GM18505 (cell line): ENCODE data around the gene QSOX1.
A peak's percentile ranks its signal among the peaks of the same experiment; 100 is the strongest.

Source experiments
- ATAC-seq: cut with Tn5 transposase; IDR thresholded peaks from one replicate; pipeline ENCODE4 v1.9.1; 2021; ENCODE audit not compliant: unreplicated experiment
- POLR2A ChIP-seq: IDR thresholded peaks from 4 replicates; pipeline ENCODE4 v1.6.1; 2011; ENCODE audit warnings: borderline replicate concordance; ENCODE audit not compliant: insufficient read depth, insufficient read length; ENCODE audit errors: extremely low read depth

Gene QSOX1

DNA sequence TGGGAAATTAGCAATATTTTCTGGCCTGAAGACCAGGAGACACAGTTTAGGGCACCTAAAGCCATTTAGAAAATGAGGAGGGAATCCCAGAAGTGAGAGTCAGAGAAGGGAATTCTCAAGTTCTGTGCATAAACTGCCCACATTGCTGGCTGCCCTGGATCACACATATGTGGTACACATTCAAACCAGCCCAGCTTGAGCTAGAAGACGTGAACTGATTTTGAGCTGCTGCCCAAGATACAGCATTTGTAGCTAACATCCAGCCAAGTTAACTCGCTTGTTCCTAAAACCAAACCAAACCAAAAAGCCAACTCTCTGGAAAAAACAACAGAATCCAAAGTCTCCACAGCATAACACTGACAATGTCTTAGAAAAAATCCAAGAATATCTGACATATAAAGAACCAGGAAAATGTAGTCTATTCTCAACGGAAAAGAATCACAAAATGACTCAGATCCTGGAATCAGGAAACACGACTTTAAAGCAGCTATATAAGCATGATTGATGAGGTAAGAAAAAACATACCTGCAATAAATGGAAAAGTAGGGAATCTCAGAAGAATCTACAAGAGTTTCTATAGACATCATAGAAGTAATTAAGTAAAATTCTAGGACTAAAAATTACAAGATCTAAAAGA, 18.2 kb upstream of the QSOX1 start:
- no peak for ATAC-seq
- TF ChIP-seq POLR2A, result no peak

DNA sequence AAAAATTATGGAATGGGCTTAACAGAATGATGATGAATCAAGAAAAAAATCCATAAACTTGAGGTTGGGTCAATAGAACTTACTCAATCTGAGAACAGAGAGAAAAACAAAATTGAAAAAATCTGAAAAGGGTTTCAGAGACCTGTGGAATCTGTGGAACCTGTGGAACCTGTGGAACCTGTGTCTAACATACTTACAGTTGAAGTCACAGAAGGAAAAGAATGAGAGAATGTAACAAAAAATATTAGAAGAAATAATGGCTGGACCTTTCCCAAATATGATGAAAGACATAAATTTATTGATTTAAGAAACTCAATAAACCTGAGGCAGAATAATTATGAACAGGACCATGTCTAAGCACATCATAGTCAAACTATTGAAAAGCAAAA, 17.7 kb upstream of the QSOX1 start:
- TF ChIP-seq POLR2A, result no peak
- ATAC-seq, result no peak

DNA sequence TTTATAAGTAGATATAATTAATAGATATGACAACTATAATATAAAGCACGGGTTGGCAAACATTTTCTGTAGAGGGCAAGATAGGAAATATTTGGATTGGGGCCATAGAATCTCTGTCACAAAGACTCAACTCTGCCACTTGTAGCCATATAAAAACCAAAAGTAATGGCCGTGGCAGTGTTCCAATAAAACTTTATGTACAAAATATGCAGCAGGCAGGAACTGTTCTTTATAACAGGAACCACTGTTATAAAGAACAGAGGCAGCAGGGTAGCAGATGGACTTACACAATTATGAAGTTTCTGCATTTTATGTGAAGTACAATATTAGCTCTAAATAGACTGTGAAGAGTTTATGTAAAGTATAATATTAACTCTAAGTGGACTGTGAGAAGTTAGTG, 16.9 kb upstream of the QSOX1 start:
- ATAC-seq, result no peak
- TF ChIP-seq POLR2A, result no peak

DNA sequence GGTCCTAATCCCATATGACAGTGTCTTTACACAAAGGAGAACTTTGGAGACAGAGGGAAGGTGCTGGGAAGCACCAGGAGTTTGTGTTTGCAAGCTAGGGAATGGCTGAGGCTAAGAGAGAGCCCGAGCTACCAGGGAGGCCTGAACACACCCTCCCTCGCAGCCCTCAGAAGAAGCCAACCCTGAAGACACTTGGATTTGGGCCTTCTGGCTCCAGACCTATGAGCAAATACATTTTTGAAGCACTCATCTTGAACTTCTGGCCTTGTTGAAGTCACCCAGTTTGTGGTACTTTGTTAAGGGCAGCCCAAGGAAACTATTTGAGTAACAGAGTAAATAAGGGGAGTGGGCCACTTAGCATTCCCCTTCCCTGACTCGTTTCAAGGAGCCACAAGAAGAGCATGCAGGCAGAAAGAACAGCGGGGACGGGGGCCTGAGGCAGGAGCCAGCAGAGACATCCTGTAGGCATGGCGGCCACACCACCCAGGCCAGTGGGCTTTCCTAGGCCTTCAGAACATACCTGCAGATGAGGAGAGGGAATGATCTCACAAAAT, 13.2 kb upstream of the QSOX1 start:
- no peak for ATAC-seq
- no peak for TF ChIP-seq POLR2A

DNA sequence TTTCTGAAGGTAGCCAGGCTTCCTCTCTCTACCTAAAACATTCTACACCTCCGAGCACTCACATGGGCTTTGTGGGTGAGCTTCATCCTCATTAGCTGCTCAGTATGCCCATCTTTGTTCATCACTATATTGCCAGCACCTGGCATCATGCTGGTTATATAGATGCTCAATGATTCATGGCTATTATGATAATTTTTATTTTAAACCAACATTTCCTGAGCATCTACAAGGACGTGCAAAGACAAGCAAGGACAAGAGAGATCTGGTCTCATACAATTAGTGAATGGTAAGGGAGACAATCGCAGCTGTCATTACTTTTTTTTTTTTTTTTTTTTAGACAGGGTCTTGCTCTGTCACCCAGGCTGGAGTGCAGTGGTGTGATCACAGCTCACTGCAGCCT, 11.3 kb upstream of the QSOX1 start:
- ATAC-seq, result no peak
- TF ChIP-seq POLR2A, result no peak

DNA sequence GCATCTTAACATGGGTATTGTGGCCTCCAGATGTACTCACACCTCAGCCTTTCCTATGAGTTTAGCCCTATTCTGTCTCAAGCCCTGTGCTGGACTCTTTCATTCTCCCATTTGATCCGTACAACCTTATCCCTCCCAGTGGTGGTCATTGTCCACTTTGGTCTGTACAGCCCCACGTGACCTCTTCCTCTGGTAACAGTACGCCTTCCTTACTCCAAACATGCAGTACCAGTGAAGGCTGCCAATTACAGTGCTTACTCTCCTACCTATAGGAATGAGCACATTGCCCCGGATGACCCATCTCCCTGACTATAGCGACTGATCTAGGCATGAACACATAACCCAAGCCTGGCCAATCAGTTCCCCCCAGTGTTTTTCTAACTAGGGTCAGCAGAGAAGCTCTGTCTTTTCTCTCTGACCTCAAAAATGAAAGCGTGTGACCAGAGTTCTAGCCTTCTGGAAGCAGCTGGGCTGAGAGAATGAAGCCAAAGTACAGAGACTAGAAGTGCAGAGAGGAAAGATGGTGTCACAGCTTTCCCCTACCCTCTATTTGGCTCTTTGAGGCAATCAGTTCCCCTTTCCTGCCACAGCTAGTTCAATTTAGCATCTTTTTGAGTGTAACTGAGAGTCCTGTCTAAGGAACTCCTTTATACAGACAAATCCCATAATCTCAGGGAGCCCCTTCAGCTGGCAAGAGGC, 9.9 kb upstream of the QSOX1 start:
- no peak for ATAC-seq
- TF ChIP-seq POLR2A, result no peak

DNA sequence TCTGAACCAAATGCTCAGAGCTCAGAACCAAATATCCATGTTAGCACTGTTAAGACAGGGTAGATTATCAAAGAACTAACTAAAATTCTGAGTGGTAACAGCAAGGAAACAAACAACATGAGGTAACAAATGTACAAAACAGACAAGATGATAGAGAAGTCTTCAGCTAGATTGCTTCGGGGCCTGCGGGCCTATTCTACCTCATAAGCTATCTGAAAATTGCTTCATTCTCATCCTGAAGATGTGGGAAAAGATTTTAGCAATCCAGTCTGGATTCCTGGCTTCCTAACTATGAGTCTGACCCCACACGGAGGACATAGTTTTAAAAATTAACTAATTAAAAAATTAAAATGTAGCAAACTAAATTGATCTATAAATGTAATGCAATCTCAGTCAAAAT, 9.2 kb upstream of the QSOX1 start:
- no peak for ATAC-seq
- no peak for TF ChIP-seq POLR2A

DNA sequence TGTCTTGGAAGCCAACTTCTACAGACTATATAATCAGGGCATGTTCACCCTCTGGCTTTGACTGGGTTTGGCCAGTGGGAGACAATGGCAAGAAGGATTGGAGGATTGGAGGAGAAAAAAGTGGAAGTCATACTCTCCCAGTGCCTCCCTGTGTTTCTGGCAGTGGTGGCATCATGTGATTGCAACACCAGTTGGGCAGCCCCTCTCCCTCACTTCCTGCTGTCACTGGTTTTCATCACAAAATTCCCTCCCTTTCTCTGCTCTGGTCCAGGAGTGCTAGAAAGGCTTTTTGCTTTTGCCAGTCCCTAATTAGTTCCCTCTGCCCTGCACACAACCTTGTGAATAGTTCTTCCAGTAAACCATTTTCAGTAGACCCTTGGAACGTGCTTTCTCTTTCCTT, 3.7 kb upstream of the QSOX1 start:
- no peak for ATAC-seq
- no peak for TF ChIP-seq POLR2A

DNA sequence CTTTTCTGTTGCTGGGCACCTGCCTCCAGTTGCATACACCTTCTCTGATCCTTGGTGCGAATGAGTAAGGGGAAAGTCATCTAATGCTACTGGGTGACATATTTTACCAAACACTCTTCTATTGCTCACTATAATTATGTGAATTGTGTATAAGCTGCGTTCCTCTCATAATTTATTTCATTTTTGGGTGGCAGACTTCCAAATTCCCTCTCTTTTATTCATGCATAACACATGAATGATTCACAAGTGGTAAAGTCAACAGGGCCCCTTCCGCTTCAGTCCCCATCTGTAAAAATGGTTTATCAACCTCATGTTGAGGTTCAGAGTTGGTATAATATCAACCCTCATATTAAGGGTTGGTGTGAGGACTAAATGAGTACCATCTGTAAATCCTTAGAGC, 3.2 kb upstream of the QSOX1 start:
- ATAC-seq, result no peak
- TF ChIP-seq POLR2A, result no peak

DNA sequence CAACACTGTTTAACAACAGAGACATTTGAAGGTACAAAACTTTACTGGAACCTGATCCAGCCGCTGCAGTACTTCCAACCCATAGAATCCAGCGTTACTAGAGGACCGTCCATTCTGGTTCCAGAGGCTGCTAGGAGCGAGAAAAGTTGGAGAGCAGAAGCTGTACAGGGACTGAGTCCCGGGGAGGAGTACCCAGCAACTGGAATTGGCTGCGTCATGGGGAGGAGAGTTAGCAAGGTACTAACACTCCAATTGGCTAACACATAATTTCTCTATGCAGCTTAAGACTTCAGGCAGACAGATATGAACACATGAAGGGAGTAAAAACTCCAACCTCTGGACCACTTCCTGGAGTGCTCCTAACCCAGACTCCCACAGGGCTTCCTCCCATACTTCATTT, 2.1 kb upstream of the QSOX1 start:
- no peak for ATAC-seq
- TF ChIP-seq POLR2A, result no peak

DNA sequence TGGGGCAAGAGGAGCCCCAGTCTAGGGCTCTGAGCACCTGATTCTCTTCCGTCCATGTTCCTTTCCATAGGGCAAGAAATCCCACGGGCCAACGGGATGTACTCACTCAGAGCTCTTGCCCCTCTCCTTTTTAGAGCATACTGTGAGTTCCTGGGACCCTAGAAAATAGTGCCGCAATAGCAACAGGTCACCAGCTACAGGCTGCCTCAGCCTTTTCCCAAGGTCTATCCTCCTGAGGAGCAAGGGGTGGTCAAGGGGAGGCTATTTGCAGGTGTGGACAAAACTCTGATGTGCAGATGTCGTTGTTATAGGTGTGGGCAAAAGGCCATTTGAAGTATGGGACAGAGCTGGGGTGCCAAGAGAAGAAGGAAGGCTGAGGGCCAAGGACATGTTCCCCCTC, 1.6 kb upstream of the QSOX1 start:
- TF ChIP-seq POLR2A, result no peak
- no peak for ATAC-seq

DNA sequence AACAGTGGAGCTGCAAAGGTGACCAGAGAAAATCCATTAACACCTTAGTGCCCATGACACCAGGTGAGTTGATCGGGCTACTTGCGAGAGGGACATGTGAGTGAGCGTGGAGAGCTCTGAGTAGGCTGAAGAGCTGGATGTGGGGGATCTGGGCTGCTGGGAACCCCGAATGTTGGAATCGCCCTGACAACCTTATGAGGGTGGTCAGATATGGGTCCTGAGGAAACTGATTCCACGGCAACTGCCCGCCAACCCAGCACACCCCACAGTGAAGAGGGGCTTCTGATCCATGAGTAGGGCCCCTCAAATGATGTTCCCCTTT, 705 bp upstream of the QSOX1 start:
- TF ChIP-seq POLR2A, result no peak
- no peak for ATAC-seq

DNA sequence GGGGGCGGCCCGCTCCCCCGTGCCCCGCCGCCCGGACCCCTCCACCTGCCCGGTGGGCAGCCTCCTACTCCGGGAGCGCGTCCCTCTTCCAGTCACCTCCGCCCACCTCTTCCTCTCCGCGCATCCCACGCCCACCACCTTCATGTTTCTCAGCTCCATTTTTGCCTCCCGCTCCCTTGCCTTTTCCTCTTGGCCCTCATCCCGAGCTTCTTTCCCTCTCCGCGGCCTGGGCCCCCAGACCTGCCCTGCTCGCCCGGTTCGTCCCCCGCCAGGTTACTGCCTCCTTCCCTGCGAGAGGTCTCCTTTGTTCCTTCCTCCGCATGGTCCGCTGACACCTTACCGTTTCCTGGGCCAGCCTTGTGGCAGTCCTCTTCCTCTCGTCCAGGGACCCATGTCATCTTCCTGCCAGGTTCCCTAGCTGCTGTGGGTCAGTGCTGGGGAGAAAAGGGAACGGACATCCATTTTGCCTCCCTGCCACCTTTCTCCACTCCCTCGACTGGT, 563 bp downstream of the QSOX1 start:
- peak; percentile 9 for ATAC-seq
- TF ChIP-seq POLR2A, result no peak

DNA sequence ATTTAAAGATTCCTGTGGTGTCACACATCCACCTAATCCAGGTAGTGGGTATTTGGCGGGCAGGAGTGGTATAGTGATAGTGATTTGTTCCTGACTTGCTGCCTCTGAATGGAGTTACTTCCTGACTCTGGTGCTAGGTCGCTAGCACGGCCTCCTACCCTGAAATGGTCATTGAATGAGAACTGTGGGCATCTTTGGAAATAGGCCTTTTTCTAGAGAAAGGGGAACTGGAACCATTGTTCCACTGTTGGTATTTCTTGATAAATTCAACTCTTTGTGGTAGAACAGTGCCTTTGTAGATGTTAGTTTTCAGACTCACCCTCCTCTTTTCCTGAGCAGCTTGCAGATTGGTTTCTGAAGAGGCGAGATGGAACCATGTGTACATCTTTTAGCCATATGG, 1.5 kb downstream of the QSOX1 start:
- TF ChIP-seq POLR2A, result no peak

DNA sequence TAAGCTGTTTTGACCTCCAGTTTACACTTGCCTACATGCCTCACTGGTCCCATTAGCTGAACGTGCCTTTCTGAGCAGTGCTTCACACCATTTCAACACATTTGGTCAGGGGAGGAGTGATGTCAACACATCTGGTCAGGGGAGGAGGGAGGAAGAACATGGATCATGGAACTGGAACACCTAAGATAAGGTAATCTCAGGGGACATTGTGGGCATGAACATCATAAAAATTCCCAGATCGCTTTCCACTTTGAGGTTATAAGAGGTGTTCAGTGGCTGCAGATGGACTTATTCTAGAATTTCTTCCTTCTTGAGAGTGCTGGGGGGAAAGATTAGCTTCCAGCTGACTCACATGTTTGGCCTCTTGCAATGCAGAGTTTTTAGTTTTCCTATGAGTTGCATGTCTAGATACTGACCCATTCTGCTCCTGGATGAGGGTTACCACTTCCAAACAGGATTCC, 2.0 kb downstream of the QSOX1 start:
- no peak for TF ChIP-seq POLR2A
- ATAC-seq, result no peak

More for the DNA sequence above, 1.5 kb downstream of the QSOX1 start:
- ATAC-seq, result no peak

DNA sequence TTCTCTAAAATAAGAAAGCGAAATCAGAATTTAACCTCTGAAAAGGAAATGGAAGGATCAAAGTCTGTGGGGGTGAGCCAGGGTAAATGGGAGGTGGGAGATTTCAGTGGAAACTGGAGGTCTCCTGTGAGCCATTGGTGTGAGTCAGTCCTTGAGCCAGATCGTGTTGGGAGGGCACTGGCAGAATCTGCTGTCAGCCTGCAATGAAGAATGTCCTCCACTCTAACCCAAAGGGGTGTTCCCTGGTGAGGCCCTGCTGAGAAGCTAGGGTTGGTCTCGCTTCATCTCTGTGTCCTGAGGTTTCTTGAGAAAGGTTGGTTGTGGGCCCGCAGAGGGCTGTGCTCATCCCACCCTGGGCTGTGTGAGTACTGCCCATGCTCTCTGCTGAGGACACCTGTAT, 2.4 kb downstream of the QSOX1 start:
- no peak for TF ChIP-seq POLR2A
- no peak for ATAC-seq
